SKM-1 (cell line): Measurements from ENCODE around the gene EVPLL.
"Not testable (repeated sequence)": the region's sequence is repeated elsewhere in the genome, so short reads cannot be mapped to it uniquely, and the experiment has no call there.

ENCODE experiments used
- DNase-seq: peaks from one replicate; lab custom pipeline; 2025; ENCODE audit not compliant: unreplicated experiment; lab: John Stamatoyannopoulos, UW

EVPLL gene

GRCh38 chr17:18422464-18422863, 44.9 kb downstream of the EVPLL start:
- DNase-seq: not testable (repeated sequence)

DNA sequence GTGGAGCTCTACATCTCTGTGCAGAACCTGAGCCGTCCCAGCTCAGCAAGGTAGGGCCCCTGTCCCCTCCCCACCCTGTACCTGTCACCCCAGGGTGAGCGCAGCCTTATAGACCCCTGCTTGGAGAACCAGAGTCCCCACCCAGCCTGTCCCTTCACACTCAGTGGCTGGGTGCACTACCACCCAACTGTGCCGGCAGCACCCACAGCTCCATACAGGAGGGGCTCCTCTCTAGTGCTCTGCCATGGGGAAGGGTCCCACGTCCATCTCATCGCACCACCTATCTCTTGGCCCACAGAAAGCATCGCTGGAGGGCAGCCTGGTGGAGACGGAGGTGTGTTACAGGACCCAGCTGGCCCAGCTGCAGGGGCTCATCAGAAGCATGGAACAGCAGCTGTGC, 45.4 kb downstream of the EVPLL start:
- DNase-seq: not testable (repeated sequence)

DNA sequence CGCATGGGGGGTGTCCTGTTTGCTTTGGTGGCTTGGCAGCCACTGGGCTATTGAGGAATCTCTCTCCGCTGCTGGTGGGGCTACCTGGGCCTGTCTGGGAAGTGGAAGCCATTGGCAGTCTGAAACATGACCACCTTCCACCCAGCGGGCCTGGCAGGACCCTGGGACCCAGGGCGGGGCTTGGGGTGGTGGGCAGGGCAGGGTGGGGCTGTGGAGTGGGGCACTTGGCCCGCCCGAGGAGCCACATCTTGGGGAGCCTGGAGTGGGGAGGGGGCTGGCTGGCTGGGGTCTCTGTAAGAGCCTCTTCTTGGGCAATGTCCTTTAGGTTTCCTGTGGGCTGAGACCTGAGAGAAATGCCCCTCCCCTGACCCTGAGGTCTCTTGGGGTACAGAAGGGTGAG, 48.0 kb downstream of the EVPLL start:
- not testable (repeated sequence) for DNase-seq

DNA sequence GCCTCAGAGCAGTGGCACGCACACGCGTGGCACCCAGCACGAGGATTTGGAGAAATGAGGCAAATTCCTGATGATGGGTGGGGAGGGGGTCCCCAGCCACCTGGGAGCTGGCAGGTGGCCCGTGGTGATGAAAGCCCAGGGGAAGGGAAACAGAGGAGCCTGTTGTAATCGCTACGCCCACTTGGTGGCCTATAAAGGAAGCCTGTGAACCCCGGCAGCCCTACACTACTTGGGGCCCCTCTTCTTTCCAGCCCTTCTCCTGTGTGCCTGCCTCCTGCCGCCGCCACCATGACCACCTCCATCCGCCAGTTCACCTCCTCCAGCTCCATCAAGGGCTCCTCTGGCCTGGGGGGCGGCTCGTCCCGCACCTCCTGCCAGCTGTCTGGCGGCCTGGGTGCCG, 49.1 kb downstream of the EVPLL start:
- not testable (repeated sequence) for DNase-seq

- not testable (repeated sequence) for DNase-seq
Measured at GRCh38 chr17:18432206-18432605, 54.6 kb downstream of the EVPLL start.
